Bladder microvascular endothelial cell (primary cell): ENCODE data around the gene PSMC3. TPM values are rescaled to one million over a fixed set of nuclear protein-coding genes. Genes with fewer than 3 reads are reported as not detected.

Experiments
- total RNA-seq: library from RNA; depleted of rRNA; stranded (reverse); fragments of >200 nt; gene quantifications from 2 replicates; pipeline ENCODE4 v1.2.3, GENCODE V29; 2014

PSMC3 gene
- total RNA-seq = 210 and 222 TPM in 2 replicates

DNA sequence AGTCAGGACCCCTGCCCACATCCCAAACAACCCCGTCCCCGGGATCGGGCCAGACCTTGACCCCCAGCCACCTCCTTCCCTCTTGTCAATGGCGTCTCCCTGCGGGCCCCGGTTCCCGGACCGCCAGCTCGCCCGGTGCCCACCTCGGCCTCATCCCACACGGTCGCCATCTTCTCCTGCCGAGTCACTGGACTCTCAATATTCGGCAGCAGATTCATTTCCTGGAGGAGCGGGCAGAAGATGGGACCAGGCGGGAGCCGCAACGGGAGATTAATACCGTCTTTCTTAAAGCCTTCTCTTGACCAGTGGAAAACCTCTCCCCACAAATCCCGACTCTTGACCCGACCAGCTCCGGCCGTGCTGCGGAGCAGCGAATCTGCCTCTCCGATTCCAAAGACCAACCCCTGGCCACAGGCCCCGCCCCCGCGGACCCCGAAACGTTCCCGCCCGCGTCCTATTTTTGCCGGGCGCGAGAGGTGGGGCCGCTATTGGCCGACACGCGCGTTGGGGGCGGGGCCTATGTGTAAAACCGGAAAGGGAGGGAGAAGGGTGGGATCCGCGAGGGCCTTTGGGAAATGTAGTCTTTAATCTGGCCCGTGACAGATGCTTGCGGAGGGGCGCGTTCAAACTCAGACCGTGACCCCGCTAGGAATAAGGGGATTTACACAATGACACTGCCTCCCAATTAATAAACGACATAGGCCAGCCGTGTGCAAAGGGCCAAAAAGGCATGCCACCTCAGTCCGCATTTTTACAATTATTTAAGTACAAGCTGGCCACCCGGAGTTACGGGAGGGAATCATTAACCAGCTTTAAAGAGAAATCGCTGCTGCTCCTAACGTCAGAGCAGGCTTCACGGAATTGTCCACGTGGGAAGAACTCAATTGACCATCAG lies at the start of gene PSMC3:
Gene PSMC3 (minus strand): TSS at position 378 of the 895 bp plus-strand sequence. CDS start 160 bp downstream, at position 218.

DNA sequence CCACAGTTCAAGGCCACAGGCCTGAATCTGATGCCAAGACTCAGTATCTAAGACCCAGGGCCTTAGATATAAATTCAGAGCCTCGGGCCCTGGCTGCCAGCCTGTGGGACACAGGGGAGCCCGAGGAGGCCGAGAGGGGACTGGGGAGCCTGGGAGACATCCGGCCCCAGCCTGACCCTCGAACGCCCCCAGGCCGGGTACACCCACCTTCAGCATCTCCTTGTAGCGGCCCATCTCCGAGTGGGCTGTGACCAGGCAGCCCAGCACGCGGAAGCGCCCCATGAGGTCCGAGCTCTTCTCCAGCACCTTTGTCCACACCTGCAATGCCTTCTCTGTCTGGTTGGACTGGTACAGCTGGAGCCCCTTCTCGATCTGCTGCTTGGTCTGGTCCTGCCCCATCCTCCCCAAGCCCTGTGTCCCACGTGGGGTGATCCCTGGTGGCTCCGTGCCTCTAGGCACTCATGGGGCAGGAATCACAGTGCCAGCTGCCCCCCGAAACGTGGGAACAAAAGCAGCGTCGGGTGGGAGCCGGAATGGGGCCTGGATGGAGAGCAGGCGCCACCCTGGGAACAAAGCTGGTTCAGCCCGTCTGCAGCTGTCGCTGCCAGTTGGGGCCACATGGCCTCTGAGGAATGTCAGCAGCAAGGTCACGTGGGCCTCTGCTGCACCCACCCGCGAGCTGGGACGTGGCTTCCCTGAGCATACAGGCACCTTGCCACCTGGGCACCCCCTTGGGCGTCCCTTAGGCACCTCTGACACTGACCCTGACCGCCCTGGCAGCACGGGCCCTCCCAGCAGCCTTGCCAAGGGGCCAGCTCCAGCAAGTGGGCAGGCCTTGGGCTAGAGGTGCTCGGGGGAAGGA lies 22.6 kb upstream of the PSMC3 start, which contains the start of gene RAPSN:
Gene RAPSN (minus strand): TSS at position 571 of the 862 bp plus-strand sequence. CDS start 172 bp downstream, at position 399.

DNA sequence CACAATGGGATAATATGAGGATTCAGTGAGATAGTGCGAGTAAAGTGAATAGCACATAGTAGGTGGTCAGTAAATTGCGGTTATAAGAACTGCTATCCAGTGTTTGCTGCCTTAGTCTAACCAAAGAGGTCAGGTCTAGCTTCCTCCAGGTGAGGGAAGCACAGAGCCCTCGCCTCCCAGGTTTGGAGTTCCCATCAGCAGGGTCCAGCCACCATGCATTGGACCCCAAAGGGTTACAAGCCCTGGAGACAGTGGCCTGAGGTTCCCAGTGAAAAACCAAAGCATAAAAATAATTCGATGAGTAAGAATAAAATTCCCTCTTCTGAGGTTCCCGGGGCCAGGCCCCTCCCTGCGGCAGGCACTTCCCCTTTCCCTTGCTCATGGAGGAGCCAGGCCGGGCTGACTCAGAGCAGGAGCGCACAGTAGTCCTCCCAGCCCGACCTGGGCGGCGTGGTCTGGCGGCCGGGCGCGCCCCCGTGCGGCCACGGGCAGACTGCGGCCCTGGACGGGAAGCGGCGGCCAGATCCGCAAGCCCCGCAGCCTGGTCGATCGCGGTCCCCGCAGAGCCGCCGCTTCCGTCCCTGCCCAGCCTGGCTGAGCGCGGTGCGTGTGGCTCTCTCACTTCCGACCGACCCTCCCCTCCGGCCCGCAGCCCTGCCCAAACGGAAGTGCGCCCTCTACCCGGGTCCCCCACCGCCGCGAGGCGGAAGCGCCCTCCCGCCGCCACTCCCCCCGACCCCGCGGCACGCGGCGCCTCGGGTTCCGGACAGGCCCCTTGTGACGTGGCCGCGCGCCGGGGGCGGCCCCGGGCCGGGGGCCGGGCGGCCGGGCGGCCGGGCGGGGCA lies 18.3 kb downstream of the PSMC3 start, which contains the start of gene SLC39A13:
Gene SLC39A13 (plus strand): TSS at position 845 of the 845 bp plus-strand sequence. CDS start 1,505 bp downstream, outside the sequence.

DNA sequence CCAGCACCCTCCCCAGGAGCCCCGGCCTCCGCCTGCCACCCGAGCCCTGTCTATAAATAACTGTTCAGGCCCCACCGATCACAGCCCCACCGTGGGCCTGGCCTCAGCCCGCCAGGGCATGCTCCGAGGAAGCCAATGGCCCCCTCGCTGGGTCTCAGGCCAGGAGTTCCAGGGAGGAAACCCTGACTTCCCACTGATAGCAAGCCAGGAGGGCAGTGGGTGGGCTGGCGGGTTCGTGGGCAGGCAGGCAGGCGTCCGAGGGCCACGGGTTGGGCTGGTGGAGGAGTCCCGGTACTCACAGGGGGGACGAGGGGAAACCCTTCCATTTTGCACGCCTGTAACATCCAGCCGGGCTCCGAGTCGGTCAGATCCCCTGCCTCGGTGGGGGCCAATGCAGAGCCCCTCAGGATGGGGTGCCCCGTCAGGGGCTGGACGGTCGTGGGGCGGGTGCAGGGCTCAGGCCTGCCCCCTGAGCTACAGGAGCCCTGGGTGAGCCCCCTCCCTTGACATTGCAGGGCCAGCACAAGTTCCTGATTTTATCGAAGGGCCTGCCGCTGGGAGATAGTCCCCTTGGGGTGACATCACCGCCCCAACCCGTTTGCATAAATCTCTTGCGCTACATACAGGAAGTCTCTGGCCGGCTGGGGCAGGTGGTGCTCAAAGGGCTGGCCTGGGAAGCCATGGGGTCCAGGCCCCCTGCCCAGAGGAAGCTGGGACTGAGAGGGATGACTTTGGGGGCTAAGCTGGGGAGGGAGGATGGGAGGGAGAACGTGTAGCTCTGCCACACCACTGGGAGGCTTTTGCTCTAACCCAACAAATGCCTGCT lies 48.0 kb downstream of the PSMC3 start, which contains the start of gene SPI1:
Gene SPI1 (minus strand): TSS at position 538 of the 826 bp plus-strand sequence. CDS start 194 bp downstream, at position 344.

Other genes starting within 250 kb of the PSMC3 start
- 64.8 and 101 TPM in 2 replicates for gene ARFGAP2, start 249.6 kb downstream of the PSMC3 start, total RNA-seq
- gene PACSIN3, start 240.0 kb downstream of the PSMC3 start, total RNA-seq = 6.8 and 22.1 TPM in 2 replicates
- gene DDB2, start 211.5 kb downstream of the PSMC3 start, total RNA-seq = 75.9 TPM in 2 replicates
- gene ACP2, start 177.6 kb downstream of the PSMC3 start, total RNA-seq = 16.4 and 29.9 TPM in 2 replicates
- 10.0 and 13.1 TPM in 2 replicates for gene NR1H3, start 168.4 kb downstream of the PSMC3 start, total RNA-seq
- gene MADD, start 156.3 kb downstream of the PSMC3 start, total RNA-seq = 15.5 and 30.0 TPM in 2 replicates
- gene MYBPC3, start 73.7 kb downstream of the PSMC3 start, total RNA-seq = not detected in 2 replicates
- not detected in 2 replicates for gene SPI1, start 47.9 kb downstream of the PSMC3 start, total RNA-seq
- 41.8 and 63.9 TPM in 2 replicates for gene SLC39A13, start 17.8 kb downstream of the PSMC3 start, total RNA-seq
- 0.25 and 0.32 TPM in 2 replicates for gene RAPSN, start 22.7 kb upstream of the PSMC3 start, total RNA-seq
- 49.2 and 119 TPM in 2 replicates for gene CELF1, start 126.7 kb upstream of the PSMC3 start, total RNA-seq
- gene PTPMT1, start 139.2 kb upstream of the PSMC3 start, total RNA-seq = 53.9 and 71.5 TPM in 2 replicates
- gene KBTBD4, start 152.5 kb upstream of the PSMC3 start, total RNA-seq = 18.6 and 30.9 TPM in 2 replicates
- 51.6 and 58.1 TPM in 2 replicates for gene NDUFS3, start 152.6 kb upstream of the PSMC3 start, total RNA-seq
- not detected in 2 replicates for gene FAM180B, start 160.2 kb upstream of the PSMC3 start, total RNA-seq
- gene C1QTNF4, start 168.0 kb upstream of the PSMC3 start, total RNA-seq = 0.13 and 0.16 TPM in 2 replicates
- gene MTCH2, start 216.1 kb upstream of the PSMC3 start, total RNA-seq = 50.5 and 141 TPM in 2 replicates